Measurements from ENCODE around the gene PSAP.
A peak's percentile ranks its signal among the peaks of the same experiment; 100 is the strongest.
"Not testable (repeated sequence)": the region's sequence is repeated elsewhere in the genome, so short reads cannot be mapped to it uniquely, and the experiment has no call there.

The PSAP gene

GRCh38 chr10:71850743-71851464, at the start of gene PSAP:
Gene PSAP, minus strand, starts transcription at chr10:71851251. Its CDS starts 30 bp downstream, at chr10:71851221.
- Mint-ChIP-seq H3K36me3 (ENCODE audit: low read depth) (peaks cover 21% of the 10 kb centered on the region), H3K27me3 (ENCODE audit: low read depth, poor library complexity) (peaks cover 2% of the 10 kb centered on the region), H3K4me3 (peak within 1 kb of the TSS; percentile 95), H3K4me1 (peaks cover 45% of the 10 kb centered on the region), H3K27ac (peak within 1 kb of the TSS; percentile 90), H3K9me3 (no peaks in the 10 kb centered on the region)
- TF ChIP-seq, protein P1, sequence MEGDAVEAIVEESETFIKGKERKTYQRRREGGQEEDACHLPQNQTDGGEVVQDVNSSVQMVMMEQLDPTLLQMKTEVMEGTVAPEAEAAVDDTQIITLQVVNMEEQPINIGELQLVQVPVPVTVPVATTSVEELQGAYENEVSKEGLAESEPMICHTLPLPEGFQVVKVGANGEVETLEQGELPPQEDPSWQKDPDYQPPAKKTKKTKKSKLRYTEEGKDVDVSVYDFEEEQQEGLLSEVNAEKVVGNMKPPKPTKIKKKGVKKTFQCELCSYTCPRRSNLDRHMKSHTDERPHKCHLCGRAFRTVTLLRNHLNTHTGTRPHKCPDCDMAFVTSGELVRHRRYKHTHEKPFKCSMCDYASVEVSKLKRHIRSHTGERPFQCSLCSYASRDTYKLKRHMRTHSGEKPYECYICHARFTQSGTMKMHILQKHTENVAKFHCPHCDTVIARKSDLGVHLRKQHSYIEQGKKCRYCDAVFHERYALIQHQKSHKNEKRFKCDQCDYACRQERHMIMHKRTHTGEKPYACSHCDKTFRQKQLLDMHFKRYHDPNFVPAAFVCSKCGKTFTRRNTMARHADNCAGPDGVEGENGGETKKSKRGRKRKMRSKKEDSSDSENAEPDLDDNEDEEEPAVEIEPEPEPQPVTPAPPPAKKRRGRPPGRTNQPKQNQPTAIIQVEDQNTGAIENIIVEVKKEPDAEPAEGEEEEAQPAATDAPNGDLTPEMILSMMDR (IDR thresholded peaks at IDR 0.05): no peak
- peak; percentile 99 for DNase-seq

DNA sequence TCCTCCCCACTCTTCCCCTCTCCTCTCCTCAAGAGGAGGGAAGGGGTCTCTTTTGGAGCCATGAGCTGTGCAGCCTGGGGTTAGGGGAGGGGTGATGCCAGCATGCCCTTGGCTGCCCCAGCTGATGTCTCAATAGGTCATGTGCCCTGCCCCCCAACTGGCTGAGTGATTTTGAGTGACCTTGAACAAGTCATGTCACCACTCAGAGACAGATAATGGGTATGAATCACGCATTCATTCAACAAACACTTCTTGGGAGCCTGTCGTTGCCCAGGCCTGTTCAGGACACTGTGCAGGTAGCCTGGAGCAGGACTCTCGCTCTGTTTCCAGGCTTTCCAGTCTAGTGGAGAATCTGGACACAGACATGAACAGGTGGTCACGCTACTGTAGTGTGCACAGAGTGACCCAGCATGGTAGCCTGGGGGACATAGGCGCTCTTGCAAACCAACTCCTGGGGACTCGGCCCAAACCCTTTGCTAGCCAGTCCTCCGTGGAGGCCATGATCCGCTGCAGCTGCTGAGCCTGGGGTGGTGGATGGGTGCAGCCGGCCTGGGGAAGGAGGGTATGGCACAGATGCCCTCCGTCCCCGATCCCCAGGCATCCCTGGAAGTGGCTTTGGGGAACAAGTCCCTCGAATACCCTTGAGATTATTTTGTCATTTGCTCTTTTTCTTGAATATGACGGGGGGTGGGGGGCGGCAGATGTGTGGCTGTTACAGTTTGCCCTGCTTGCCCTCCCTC, 49.6 kb upstream of the PSAP start:
- H3K27me3 Mint-ChIP-seq (ENCODE audit: low read depth, poor library complexity): peaks cover 6% of the 10 kb centered on the region
- peaks cover 16% of the 10 kb centered on the region for H3K9me3 Mint-ChIP-seq
- TF ChIP-seq, protein P1 (IDR thresholded peaks at IDR 0.05): no peak
- H3K36me3 Mint-ChIP-seq (ENCODE audit: low read depth): no peaks in the 10 kb centered on the region
- no peak overlapping the region for H3K27ac Mint-ChIP-seq
- H3K4me3 Mint-ChIP-seq: no peak overlapping the region
- H3K4me1 Mint-ChIP-seq: peaks cover 9% of the 10 kb centered on the region
- DNase-seq: no peak

GRCh38 chr10:71899665-71900412, 48.8 kb upstream of the PSAP start:
- TF ChIP-seq, protein P1 (IDR thresholded peaks at IDR 0.05): no peak
- H3K27me3 Mint-ChIP-seq (ENCODE audit: low read depth, poor library complexity): peaks cover 6% of the 10 kb centered on the region
- peaks cover 9% of the 10 kb centered on the region for H3K4me1 Mint-ChIP-seq
- H3K36me3 Mint-ChIP-seq (ENCODE audit: low read depth): no peaks in the 10 kb centered on the region
- peak overlapping the region; percentile 32 for H3K27ac Mint-ChIP-seq
- DNase-seq: no peak
- no peak overlapping the region for H3K4me3 Mint-ChIP-seq
- peaks cover 16% of the 10 kb centered on the region for H3K9me3 Mint-ChIP-seq

GRCh38 chr10:71898346-71898745, 47.3 kb upstream of the PSAP start:
- H3K9me3 Mint-ChIP-seq: peaks cover 16% of the 10 kb centered on the region
- not testable (repeated sequence) for H3K27me3 Mint-ChIP-seq (ENCODE audit: low read depth, poor library complexity); H3K4me3 Mint-ChIP-seq; H3K36me3 Mint-ChIP-seq (ENCODE audit: low read depth); H3K4me1 Mint-ChIP-seq; DNase-seq
- H3K27ac Mint-ChIP-seq: peak overlapping the region; percentile 73

DNA sequence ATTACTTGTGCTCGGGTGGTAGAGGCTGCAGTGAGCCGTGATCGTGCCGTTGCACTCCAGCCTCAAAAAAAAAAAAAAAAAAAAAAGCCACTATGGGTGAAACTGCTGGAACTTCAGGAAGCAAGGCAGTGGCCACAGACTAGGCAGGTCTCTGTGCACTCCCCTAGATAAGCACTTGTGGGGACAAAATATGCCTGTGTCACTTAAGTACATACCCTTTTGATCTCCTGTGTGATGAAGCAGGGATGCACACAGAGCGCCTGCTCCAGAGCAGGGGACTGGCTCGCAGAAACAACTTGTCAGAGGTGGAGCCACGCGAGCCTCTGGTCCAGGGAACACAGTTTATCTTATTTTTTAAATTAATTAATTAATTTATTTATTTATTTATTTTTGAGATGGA, 42.9 kb upstream of the PSAP start:
- Mint-ChIP-seq H3K36me3 (ENCODE audit: low read depth) (no peaks in the 10 kb centered on the region), H3K27me3 (ENCODE audit: low read depth, poor library complexity) (peaks cover 10% of the 10 kb centered on the region), H3K9me3 (peaks cover 11% of the 10 kb centered on the region), H3K4me1 (peaks cover 25% of the 10 kb centered on the region), H3K27ac (no peak overlapping the region), H3K4me3 (no peak overlapping the region)
- TF ChIP-seq, protein P1 (IDR thresholded peaks at IDR 0.05): no peak
- DNase-seq: no peak

- peaks cover 7% of the 10 kb centered on the region for H3K9me3 Mint-ChIP-seq
- H3K36me3 Mint-ChIP-seq (ENCODE audit: low read depth): no peaks in the 10 kb centered on the region
- H3K27me3 Mint-ChIP-seq (ENCODE audit: low read depth, poor library complexity): peaks cover 15% of the 10 kb centered on the region
- H3K4me3 Mint-ChIP-seq: no peak overlapping the region
- H3K4me1 Mint-ChIP-seq: peaks cover 31% of the 10 kb centered on the region
- no peak overlapping the region for H3K27ac Mint-ChIP-seq
- TF ChIP-seq, protein P1 (IDR thresholded peaks at IDR 0.05): no peak
- no peak for DNase-seq
These were observed 42.3 kb upstream of the PSAP start for GRCh38 chr10:71893258-71893815.
